BJ (cell line): ENCODE results near the gene KIR3DL2. TPM values are rescaled to one million over a fixed set of nuclear protein-coding genes. Genes with fewer than 3 reads are reported as not detected.

Experiments
- CTCF ChIA-PET: fragments of 350-600 bp; formaldehyde crosslinking; extraction: SDS; loops from one replicate; lab custom pipeline; 2021; ENCODE audit warnings: antibody characterized with exemption, inconsistent platforms; lab: Yijun Ruan, JAX
- POLR2A ChIA-PET: fragments of 300-600 bp; sonication (Branson Sonifier 250); formaldehyde crosslinking; extraction: SDS; loops from one replicate; lab custom pipeline; 2021; ENCODE audit warnings: antibody characterized with exemption; lab: Charles Lee
- DNase-seq: peaks from one replicate; pipeline ENCODE4 v3.0.0-alpha.2; 2011; ENCODE audit warnings: low read depth
- H3K27me3 ChIP-seq: 2 replicates; pipeline ENCODE4 v1.6.0; 2011; ENCODE audit warnings: low read length; ENCODE audit not compliant: control insufficient read depth, insufficient read depth
- H3K36me3 ChIP-seq: 2 replicates; pipeline ENCODE4 v1.5.1; 2011; ENCODE audit warnings: low read length; ENCODE audit not compliant: control insufficient read depth, insufficient read depth
- H3K4me3 ChIP-seq: 2 replicates; pipeline ENCODE4 v1.5.1; 2011; ENCODE audit warnings: low read depth, mild to moderate bottlenecking, control low read depth, low read length
- CTCF ChIP-seq: IDR thresholded peaks from 2 replicates; pipeline ENCODE4 v1.5.1; 2011; ENCODE audit warnings: low read depth, mild to moderate bottlenecking, control low read depth, inconsistent platforms, low read length, moderate library complexity; ENCODE audit not compliant: insufficient read depth
- polyA plus RNA-seq: library from polyadenylated mRNA; depleted of rRNA; stranded (reverse); fragments of >200 nt; gene quantifications from 2 replicates; pipeline ENCODE4 v1.2.3, GENCODE V29; 2011

KIR3DL2 gene
- polyA plus RNA-seq, 1 experiment, result not detected

- POLR2A ChIA-PET, result no interaction called here
- Histone ChIP-seq H3K36me3 (no peaks in the 10 kb centered on the region), H3K27me3 (no peaks in the 10 kb centered on the region), H3K4me3 (no peak within 1 kb of the TSS)
- TF ChIP-seq CTCF, result no peak
- CTCF ChIA-PET, result no interaction called here
- no peak for DNase-seq
Measured at GRCh38 chr19:54873990-54874389, 23.7 kb downstream of the KIR3DL2 start, which contains the start of gene FCAR. TSS of gene FCAR (plus strand) at chr19:54874235. CDS start at chr19:54874290, 55 bp downstream.

GRCh38 chr19:54875506-54875905 is 25.3 kb downstream of the KIR3DL2 start:
- POLR2A ChIA-PET, result no interaction called here
- DNase-seq, result no peak
- Histone ChIP-seq H3K4me3 (no peak overlapping the region), H3K36me3 (no peaks in the 10 kb centered on the region), H3K27me3 (no peaks in the 10 kb centered on the region)
- CTCF ChIA-PET, result no interaction called here
- TF ChIP-seq CTCF, result no peak

- no peaks in the 10 kb centered on the region for H3K27me3 ChIP-seq
- CTCF ChIA-PET, result no interaction called here
- POLR2A ChIA-PET, result no interaction called here
- no peaks in the 10 kb centered on the region for H3K36me3 ChIP-seq
- no peak overlapping the region for H3K4me3 ChIP-seq
- DNase-seq, result no peak
- no peak for TF ChIP-seq CTCF
Measured at GRCh38 chr19:54877471-54877870, 27.2 kb downstream of the KIR3DL2 start.

GRCh38 chr19:54881884-54882283 is 31.6 kb downstream of the KIR3DL2 start:
- no peak for DNase-seq
- TF ChIP-seq CTCF, result no peak
- Histone ChIP-seq H3K27me3 (no peaks in the 10 kb centered on the region), H3K36me3 (no peaks in the 10 kb centered on the region), H3K4me3 (no peak overlapping the region)
- ChIA-PET POLR2A (no interaction called here), CTCF (no interaction called here)

GRCh38 chr19:54882758-54883157 is 32.5 kb downstream of the KIR3DL2 start:
- Histone ChIP-seq H3K4me3 (no peak overlapping the region), H3K36me3 (no peaks in the 10 kb centered on the region), H3K27me3 (no peaks in the 10 kb centered on the region)
- CTCF ChIA-PET, result no interaction called here
- no peak for TF ChIP-seq CTCF
- POLR2A ChIA-PET, result no interaction called here
- DNase-seq, result no peak
